Osteoblast (primary cell): ENCODE results near the gene PRR23C. TPM values are rescaled to one million over a fixed set of nuclear protein-coding genes. Genes with fewer than 3 reads are reported as not detected.

Experiments
- DNase-seq: peaks from one replicate; pipeline ENCODE4 v3.0.0; 2011; ENCODE audit warnings: low spot score, mixed read lengths; ENCODE audit not compliant: insufficient read length; ENCODE audit errors: missing footprints
- H2AFZ ChIP-seq: 2 replicates; pipeline ENCODE4 v1.6.0; 2011; ENCODE audit warnings: mild to moderate bottlenecking, low read length
- H3K27ac ChIP-seq: 2 replicates; pipeline ENCODE4 v1.5.1; 2011; ENCODE audit warnings: mild to moderate bottlenecking, low read depth, low read length, moderate library complexity
- H3K27me3 ChIP-seq: 2 replicates; pipeline ENCODE4 v1.6.0; 2012; ENCODE audit warnings: mild to moderate bottlenecking, control low read depth, inconsistent platforms, low read length, moderate library complexity; ENCODE audit not compliant: insufficient read depth
- H3K36me3 ChIP-seq: 2 replicates; pipeline ENCODE4 v1.5.1; 2011; ENCODE audit warnings: mild to moderate bottlenecking, low read length, control low read depth, moderate library complexity; ENCODE audit not compliant: insufficient read depth
- H3K4me1 ChIP-seq: 2 replicates; pipeline ENCODE4 v1.5.1; 2011; ENCODE audit warnings: mild to moderate bottlenecking, low read length, control low read depth, moderate library complexity; ENCODE audit not compliant: insufficient read depth
- H3K4me2 ChIP-seq: 2 replicates; pipeline ENCODE4 v1.6.0; 2011; ENCODE audit warnings: mild to moderate bottlenecking, low read length; ENCODE audit not compliant: insufficient read depth
- H3K4me3 ChIP-seq: fragments of 200-600 bp; sonication (generic); 3 replicates; pipeline ENCODE4 v1.5.1; 2012; ENCODE audit warnings: mild to moderate bottlenecking, low read length, inconsistent platforms; ENCODE audit not compliant: insufficient read depth
- H3K79me2 ChIP-seq: 2 replicates; pipeline ENCODE4 v1.6.0; 2012; ENCODE audit warnings: mild to moderate bottlenecking, low read length, control low read depth, inconsistent platforms; ENCODE audit not compliant: insufficient read depth
- H3K9me3 ChIP-seq: 2 replicates; pipeline ENCODE4 v1.5.1; 2011; ENCODE audit warnings: low read depth, low read length, control low read depth
- H4K20me1 ChIP-seq: 2 replicates; pipeline ENCODE4 v1.6.0; 2012; ENCODE audit warnings: mild to moderate bottlenecking, low read length, control low read depth; ENCODE audit not compliant: insufficient read depth
- total RNA-seq: library from RNA; depleted of rRNA; stranded (reverse); fragments of >200 nt; gene quantifications from 2 replicates; pipeline ENCODE4 v1.2.3, GENCODE V29; 2012
- TF ChIP-seq, protein P1 (sequence below): IDR thresholded peaks from 2 replicates; pipeline ENCODE4 v1.5.1; 2011; ENCODE audit warnings: mild to moderate bottlenecking, low read depth, low read length, moderate library complexity; ENCODE audit errors: extremely low read depth

PRR23C gene
- total RNA-seq, result not detected in 2 replicates

DNA sequence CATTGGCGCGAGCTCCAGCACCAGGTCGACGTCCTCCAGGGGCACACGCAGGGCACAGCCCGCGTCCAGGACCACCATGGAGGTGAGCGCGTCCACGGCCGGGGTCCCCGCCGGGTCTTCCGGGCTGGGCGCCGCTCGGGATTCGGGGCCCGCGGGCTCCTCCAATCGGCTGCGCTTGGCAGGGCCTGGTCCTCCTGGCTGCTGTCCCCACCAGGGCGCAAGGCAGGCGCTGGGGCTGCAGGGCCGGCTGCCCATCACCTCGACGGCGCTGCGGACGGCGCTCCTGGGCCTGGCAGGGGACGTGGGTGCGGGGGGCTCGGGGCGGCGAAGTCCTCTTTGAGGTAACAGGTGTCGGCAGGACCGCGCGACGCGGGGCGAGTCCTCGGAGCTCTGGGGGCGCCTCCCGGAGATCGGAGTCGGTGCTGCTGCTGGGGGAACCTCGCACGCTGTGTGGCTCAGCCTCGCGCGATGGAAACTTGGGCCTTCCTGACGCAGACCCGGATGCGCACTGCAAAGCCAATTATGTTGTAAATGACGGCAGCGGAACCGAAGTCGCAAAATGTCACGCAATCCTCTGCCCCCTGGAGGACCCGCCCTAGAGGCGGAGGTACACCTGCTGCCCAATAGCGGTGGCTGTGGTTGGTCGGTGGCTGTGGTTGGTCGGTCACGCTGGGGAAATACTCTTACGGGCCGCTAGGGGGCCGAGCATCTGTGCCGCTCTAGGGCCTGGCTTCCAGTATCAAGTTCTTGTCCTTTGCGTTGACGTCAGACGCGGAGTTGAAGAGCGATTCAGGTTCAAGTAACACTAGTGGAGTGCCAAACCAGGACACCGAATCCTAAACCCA, at the start of gene PRR23C:
TSS of gene PRR23C (minus strand) at position 527 of the 845 bp plus-strand sequence. CDS start at position 255, 272 bp downstream.
- Histone ChIP-seq H3K4me1 (no peaks in the 10 kb centered on the region), H3K79me2 (no peaks in the 10 kb centered on the region), H3K27me3 (no peaks in the 10 kb centered on the region), H3K4me3 (no peak within 1 kb of the TSS), H4K20me1 (no peaks in the 10 kb centered on the region), H3K36me3 (no peaks in the 10 kb centered on the region), H3K27ac (no peak within 1 kb of the TSS), H2AFZ (no peak within 1 kb of the TSS), H3K4me2 (no peak within 1 kb of the TSS), H3K9me3 (no peaks in the 10 kb centered on the region)
- TF ChIP-seq, protein P1, sequence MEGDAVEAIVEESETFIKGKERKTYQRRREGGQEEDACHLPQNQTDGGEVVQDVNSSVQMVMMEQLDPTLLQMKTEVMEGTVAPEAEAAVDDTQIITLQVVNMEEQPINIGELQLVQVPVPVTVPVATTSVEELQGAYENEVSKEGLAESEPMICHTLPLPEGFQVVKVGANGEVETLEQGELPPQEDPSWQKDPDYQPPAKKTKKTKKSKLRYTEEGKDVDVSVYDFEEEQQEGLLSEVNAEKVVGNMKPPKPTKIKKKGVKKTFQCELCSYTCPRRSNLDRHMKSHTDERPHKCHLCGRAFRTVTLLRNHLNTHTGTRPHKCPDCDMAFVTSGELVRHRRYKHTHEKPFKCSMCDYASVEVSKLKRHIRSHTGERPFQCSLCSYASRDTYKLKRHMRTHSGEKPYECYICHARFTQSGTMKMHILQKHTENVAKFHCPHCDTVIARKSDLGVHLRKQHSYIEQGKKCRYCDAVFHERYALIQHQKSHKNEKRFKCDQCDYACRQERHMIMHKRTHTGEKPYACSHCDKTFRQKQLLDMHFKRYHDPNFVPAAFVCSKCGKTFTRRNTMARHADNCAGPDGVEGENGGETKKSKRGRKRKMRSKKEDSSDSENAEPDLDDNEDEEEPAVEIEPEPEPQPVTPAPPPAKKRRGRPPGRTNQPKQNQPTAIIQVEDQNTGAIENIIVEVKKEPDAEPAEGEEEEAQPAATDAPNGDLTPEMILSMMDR, result no peak
- no peak for DNase-seq

DNA sequence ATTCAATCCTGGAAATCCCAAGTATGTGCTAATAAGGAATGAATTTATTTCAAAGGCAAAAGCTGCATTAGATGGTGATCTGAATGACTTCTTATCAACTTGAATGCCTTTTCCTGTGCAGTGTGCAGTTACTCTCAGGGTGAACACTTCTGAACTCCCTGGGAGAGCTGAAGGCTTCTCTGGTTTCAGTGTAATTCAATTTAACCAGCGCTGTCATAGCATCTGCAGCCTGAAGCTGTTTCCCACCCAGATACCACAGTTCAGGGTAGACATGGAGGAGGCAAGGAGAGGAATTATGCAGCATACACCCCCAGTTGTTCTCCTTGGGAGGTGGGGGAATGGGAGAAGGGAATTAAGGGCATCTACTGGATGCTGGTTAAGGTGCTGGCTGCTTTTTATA, 49.1 kb upstream of the PRR23C start:
- H3K4me2 ChIP-seq, result no peak overlapping the region
- no peaks in the 10 kb centered on the region for H3K4me1 ChIP-seq
- H3K36me3 ChIP-seq, result no peaks in the 10 kb centered on the region
- H3K79me2 ChIP-seq, result no peaks in the 10 kb centered on the region
- H3K9me3 ChIP-seq, result no peaks in the 10 kb centered on the region
- H3K27me3 ChIP-seq, result no peaks in the 10 kb centered on the region
- TF ChIP-seq, protein P1, result no peak
- DNase-seq, result no peak
- no peak overlapping the region for H3K4me3 ChIP-seq
- H4K20me1 ChIP-seq, result no peaks in the 10 kb centered on the region
- no peak overlapping the region for H2AFZ ChIP-seq
- no peak overlapping the region for H3K27ac ChIP-seq

DNA sequence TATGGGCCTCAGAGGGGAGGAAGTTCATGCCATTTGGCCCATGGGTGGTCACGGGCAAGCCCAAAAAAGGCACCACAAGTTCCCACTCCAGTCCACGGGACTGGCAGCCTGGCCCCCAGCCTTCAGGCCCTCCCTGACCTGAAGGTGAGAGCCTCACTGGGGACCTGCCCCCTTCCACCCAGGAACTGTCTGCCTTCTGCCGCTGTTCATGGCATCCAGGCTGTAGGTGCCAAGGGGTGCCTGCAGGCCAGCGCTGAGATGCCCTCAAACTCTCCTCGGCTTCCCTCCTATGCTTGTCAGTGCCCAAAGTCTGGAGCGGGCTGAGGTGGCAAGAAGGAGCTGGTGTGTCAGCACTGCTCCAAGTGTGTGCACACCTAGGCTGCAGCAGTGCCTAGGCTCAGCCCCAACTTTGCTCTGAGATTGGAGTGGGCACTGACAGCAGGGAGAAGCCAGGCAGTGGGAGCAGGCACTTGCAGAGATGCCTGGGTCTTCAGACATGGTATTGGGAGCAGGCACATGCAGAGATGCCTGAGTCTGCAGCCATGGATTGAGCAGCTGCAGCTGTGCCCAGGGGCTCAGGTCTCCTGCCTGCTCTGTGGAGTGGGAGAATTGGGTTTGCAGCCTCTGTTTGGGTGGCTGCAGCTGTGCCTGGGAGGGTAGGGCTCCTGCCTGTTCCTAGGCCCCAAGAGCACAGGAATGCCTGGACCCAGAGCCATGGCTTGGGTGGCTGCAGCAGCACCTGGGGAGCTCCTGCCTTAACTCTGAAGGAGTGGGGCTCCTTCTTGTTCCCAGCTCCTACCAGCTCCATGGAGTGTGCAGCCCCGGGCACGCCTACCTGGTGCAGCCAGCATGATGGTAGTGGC, 44.0 kb upstream of the PRR23C start:
- Histone ChIP-seq H3K4me1 (no peaks in the 10 kb centered on the region), H3K27ac (no peak overlapping the region), H3K79me2 (no peaks in the 10 kb centered on the region), H4K20me1 (no peaks in the 10 kb centered on the region), H3K9me3 (no peaks in the 10 kb centered on the region), H3K4me2 (no peak overlapping the region), H3K36me3 (no peaks in the 10 kb centered on the region), H3K4me3 (no peak overlapping the region), H2AFZ (no peak overlapping the region), H3K27me3 (no peaks in the 10 kb centered on the region)
- no peak for DNase-seq
- TF ChIP-seq, protein P1, result no peak

DNA sequence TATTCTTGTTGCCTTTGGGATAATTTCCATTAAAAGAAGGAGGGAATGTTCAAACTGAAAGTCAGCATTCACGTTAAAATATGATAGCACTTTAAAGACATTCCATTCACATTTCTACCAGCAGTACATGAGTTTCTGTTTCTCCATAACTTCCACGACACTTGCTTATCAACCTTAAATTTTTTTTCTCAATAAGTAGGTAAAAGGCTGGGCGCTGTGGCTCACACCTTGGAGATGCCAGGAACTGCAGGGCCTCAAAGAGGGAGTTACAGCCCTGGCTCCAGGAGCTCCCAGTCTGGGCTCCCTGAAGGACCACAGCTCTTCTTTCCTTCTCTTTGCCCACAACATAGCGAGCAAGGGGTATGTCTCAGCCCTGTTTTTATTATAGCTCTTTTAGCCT, 42.9 kb upstream of the PRR23C start:
- no peaks in the 10 kb centered on the region for H4K20me1 ChIP-seq
- no peaks in the 10 kb centered on the region for H3K4me1 ChIP-seq
- no peaks in the 10 kb centered on the region for H3K27me3 ChIP-seq
- no peak overlapping the region for H3K4me2 ChIP-seq
- H3K27ac ChIP-seq, result no peak overlapping the region
- TF ChIP-seq, protein P1, result no peak
- no peaks in the 10 kb centered on the region for H3K79me2 ChIP-seq
- H3K36me3 ChIP-seq, result no peaks in the 10 kb centered on the region
- DNase-seq, result no peak
- H3K4me3 ChIP-seq, result no peak overlapping the region
- no peaks in the 10 kb centered on the region for H3K9me3 ChIP-seq
- no peak overlapping the region for H2AFZ ChIP-seq
